IMR-90 (cell line): Measurements from ENCODE around the gene AGAP1. TPM values are rescaled to one million over a fixed set of nuclear protein-coding genes. Genes with fewer than 3 reads are reported as not detected.

Experiments
- ATAC-seq: fragments of 200-7000 bp; cut with Tn5 transposase; 2 replicates; pipeline ENCODE4 v1.9.1; 2020; ENCODE audit warnings: low read depth, mild to moderate bottlenecking, moderate library complexity
- BruUV-seq: library from RNA; stranded (reverse); fragments of 400-500 nt; replicated peaks from 2 replicates; lab custom pipeline; 2021; lab: Mats Ljungman, UMichigan
- CTCF ChIA-PET: fragments of 300-600 bp; formaldehyde crosslinking; extraction: SDS; loops from one replicate; lab custom pipeline; 2021; ENCODE audit warnings: antibody characterized with exemption; lab: Yijun Ruan, JAX
- POLR2A ChIA-PET: fragments of 300-600 bp; sonication (Branson Sonifier 250); formaldehyde crosslinking; loops from one replicate; lab custom pipeline; 2022; ENCODE audit warnings: antibody characterized with exemption; ENCODE audit not compliant: unreplicated experiment; lab: Charles Lee
- DNase-seq: peaks from one replicate; pipeline ENCODE4 v3.0.0; 2013
- H2AFZ ChIP-seq: replicated peaks from 2 replicates; pipeline ENCODE3; 2013; ENCODE audit warnings: low read length, mild to moderate bottlenecking; ENCODE audit not compliant: poor library complexity
- H2AK5ac ChIP-seq: 2 replicates; pipeline ENCODE4 v1.6.1; 2013; ENCODE audit warnings: low read depth, low read length, inconsistent platforms
- H2AK9ac ChIP-seq: replicated peaks from 2 replicates; pipeline ENCODE3; 2013; ENCODE audit warnings: mild to moderate bottlenecking, low read depth, low read length, moderate library complexity; ENCODE audit not compliant: poor library complexity
- H2BK120ac ChIP-seq: 2 replicates; pipeline ENCODE4 v1.6.1; 2013; ENCODE audit warnings: low read depth, low read length, inconsistent platforms
- H2BK15ac ChIP-seq: 3 replicates; pipeline ENCODE4 v1.6.1; 2013; ENCODE audit warnings: low read depth, low read length, inconsistent platforms
- H2BK20ac ChIP-seq: 2 replicates; pipeline ENCODE4 v1.6.1; 2013; ENCODE audit warnings: low read depth, mild to moderate bottlenecking, inconsistent platforms, low read length, moderate library complexity
- H2BK5ac ChIP-seq: 2 replicates; pipeline ENCODE4 v1.6.1; 2013; ENCODE audit warnings: mild to moderate bottlenecking, low read depth, low read length, inconsistent platforms; ENCODE audit not compliant: poor library complexity, severe bottlenecking
- H3K14ac ChIP-seq: replicated peaks from 2 replicates; pipeline ENCODE4 v1.6.1; 2013; ENCODE audit warnings: low read depth, low read length, inconsistent platforms
- H3K18ac ChIP-seq: 2 replicates; pipeline ENCODE4 v1.6.1; 2013; ENCODE audit warnings: low read depth, low read length, control low read depth
- H3K23ac ChIP-seq: 2 replicates; pipeline ENCODE4 v1.6.1; 2013; ENCODE audit warnings: low read depth, low read length, inconsistent platforms
- H3K27ac ChIP-seq: 2 replicates; pipeline ENCODE4 v1.5.1; 2013; ENCODE audit warnings: mild to moderate bottlenecking, control low read depth, low read length; ENCODE audit not compliant: insufficient read depth
- H3K27me3 ChIP-seq: 2 replicates; pipeline ENCODE4 v1.6.1; 2013; ENCODE audit warnings: low read length; ENCODE audit not compliant: control insufficient read depth, insufficient read depth
- H3K36me3 ChIP-seq: 2 replicates; pipeline ENCODE4 v1.6.1; 2013; ENCODE audit warnings: low read length, mixed read lengths; ENCODE audit not compliant: control insufficient read depth, insufficient read depth
- H3K4ac ChIP-seq: 2 replicates; pipeline ENCODE4 v1.6.1; 2013; ENCODE audit warnings: low read depth, low read length, inconsistent platforms
- H3K4me1 ChIP-seq: 2 replicates; pipeline ENCODE4 v1.6.1; 2013; ENCODE audit warnings: low read length, mixed read lengths; ENCODE audit not compliant: control insufficient read depth, insufficient read depth
- H3K4me2 ChIP-seq: 2 replicates; pipeline ENCODE4 v1.6.1; 2013; ENCODE audit warnings: low read depth, mild to moderate bottlenecking, control low read depth, low read length, moderate library complexity
- H3K4me3 ChIP-seq: 2 replicates; pipeline ENCODE4 v1.5.1; 2013; ENCODE audit warnings: low read depth, mild to moderate bottlenecking, control low read depth, low read length, moderate library complexity; ENCODE audit not compliant: insufficient read depth
- H3K56ac ChIP-seq: 2 replicates; pipeline ENCODE4 v1.6.1; 2013; ENCODE audit warnings: low read length, inconsistent platforms; ENCODE audit not compliant: insufficient read depth; ENCODE audit errors: extremely low read depth
- H3K79me1 ChIP-seq, 2 experiments: 2 replicates each; pipeline ENCODE4 v1.6.1; 2013; ENCODE audit warnings: low read length in 2 of 2, inconsistent platforms in 1 of 2, low read depth in 1 of 2
- H3K9ac ChIP-seq: 2 replicates; pipeline ENCODE4 v1.6.1; 2013; ENCODE audit warnings: low read depth, low read length, control low read depth
- H3K9me1 ChIP-seq: 2 replicates; pipeline ENCODE4 v1.6.1; 2013; ENCODE audit warnings: low read length, inconsistent platforms; ENCODE audit not compliant: insufficient read depth
- H3K9me3 ChIP-seq: 2 replicates; pipeline ENCODE4 v1.6.1; 2013; ENCODE audit warnings: low read length; ENCODE audit not compliant: control insufficient read depth, insufficient read depth
- H4K20me1 ChIP-seq: 2 replicates; pipeline ENCODE4 v1.6.1; 2013; ENCODE audit warnings: low read length, inconsistent platforms; ENCODE audit not compliant: insufficient read depth
- H4K5ac ChIP-seq: 2 replicates; pipeline ENCODE4 v1.6.1; 2013; ENCODE audit warnings: mild to moderate bottlenecking, low read depth, low read length, control low read depth
- H4K8ac ChIP-seq, 2 experiments: 2 replicates each; pipeline ENCODE4 v1.6.1; 2013; ENCODE audit warnings: low read depth in 2 of 2, low read length in 2 of 2, control low read depth in 1 of 2, inconsistent platforms in 1 of 2
- H4K91ac ChIP-seq: 2 replicates; pipeline ENCODE4 v1.6.1; 2013; ENCODE audit warnings: low read depth, low read length, inconsistent platforms; ENCODE audit not compliant: insufficient read depth
- CHD1 ChIP-seq: IDR thresholded peaks from 2 replicates; pipeline ENCODE4 v1.6.1; 2012; ENCODE audit warnings: low read depth, low read length, improper control_type of control experiment
- FOS ChIP-seq: fragments of 150-350 bp; IDR thresholded peaks from 2 replicates; pipeline ENCODE4 v1.6.1; 2016; ENCODE audit warnings: low read depth, low read length
- MAFK ChIP-seq: IDR thresholded peaks from 2 replicates; pipeline ENCODE4 v1.6.1; 2012; ENCODE audit warnings: low read depth, low read length, improper control_type of control experiment
- MAZ ChIP-seq: IDR thresholded peaks from 2 replicates; pipeline ENCODE4 v1.6.1; 2012; ENCODE audit warnings: low read depth, mild to moderate bottlenecking, low read length, improper control_type of control experiment, moderate library complexity, borderline replicate concordance
- NFE2L2 ChIP-seq: fragments of 150-350 bp; IDR thresholded peaks from 2 replicates; pipeline ENCODE4 v1.6.1; 2016; ENCODE audit warnings: low read depth, mild to moderate bottlenecking, low read length
- RFX5 ChIP-seq: IDR thresholded peaks from 2 replicates; pipeline ENCODE4 v1.8.0; 2012; ENCODE audit warnings: low read depth, mild to moderate bottlenecking, low read length, moderate library complexity
- WGBS, 2 experiments: methylation state at CpG; one replicate each; pipeline versions ENCODE4 v1.1.5 to v1.1.7; 2013; ENCODE audit warnings: missing lambda C conversion rate in 2 of 2; ENCODE audit not compliant: insufficient read length in 1 of 2; ENCODE audit errors: extremely low coverage in 2 of 2; 5-methylcytosine and 5-hydroxymethylcytosine counted together
- dilution Hi-C: fragments of 300-500 bp; cut with HindIII; formaldehyde crosslinking; loops from one replicate; pipeline ENCODE4 v1.14.3; 2018; ENCODE audit warnings: low sequenced_read_pairs; ENCODE audit not compliant: unreplicated experiment
- in situ Hi-C: fragments of 300-500 bp; cut with MboI; formaldehyde crosslinking; loops from 3 replicates; pipeline ENCODE4 v1.14.3; 2019; ENCODE audit warnings: low sequenced_read_pairs, inconsistent platforms, mixed read lengths
- intact Hi-C: fragments of 100-400 bp; cut with micrococcal nuclease; formaldehyde crosslinking; loops from 2 replicates; pipeline ENCODE4 v1.10.0; 2022
- polyA plus RNA-seq, 3 experiments: library from polyadenylated mRNA; depleted of rRNA; stranded (reverse); fragments of >200 nt; gene quantifications; 2 replicates each; pipeline ENCODE4 v1.2.3, GENCODE V29; 2012; ENCODE audit warnings: low replicate concordance in 1 of 3
- total RNA-seq: library from RNA; depleted of rRNA; stranded (reverse); fragments of >200 nt; gene quantifications from 2 replicates; pipeline ENCODE4 v1.2.3, GENCODE V29; 2012
- TF ChIP-seq, protein P1 (sequence below): fragments of 150-350 bp; IDR thresholded peaks from 2 replicates; pipeline ENCODE4 v1.6.1; 2017; ENCODE audit warnings: mild to moderate bottlenecking, antibody characterized with exemption, low read length, low read depth

Gene AGAP1
- total and polyA plus RNA-seq, 2 of the 4 experiments (the other 2 are of a cell fraction), result 15.1 to 16.4 TPM

DNA sequence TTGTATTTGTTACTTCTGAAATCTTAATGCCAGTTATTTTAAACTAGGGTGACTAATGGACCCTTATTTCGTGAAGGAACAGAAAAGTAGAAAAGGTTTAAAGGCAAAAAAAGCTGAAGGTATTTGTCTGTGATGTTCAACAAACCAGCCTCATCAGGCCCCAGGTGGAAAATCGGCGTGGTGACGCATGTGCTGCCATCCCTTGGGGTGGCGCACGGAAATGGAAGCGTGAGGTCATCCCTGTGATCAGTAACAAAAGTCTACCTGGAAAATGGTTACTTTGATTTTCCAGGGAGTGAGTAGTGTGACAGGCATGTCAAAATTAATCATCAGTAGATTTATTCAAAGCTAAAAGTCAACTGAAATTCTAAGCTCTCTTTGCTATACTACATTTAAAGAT lies 361.2 kb downstream of the AGAP1 start:
- no peak overlapping the region for H2AFZ ChIP-seq
- no peak overlapping the region for H2BK5ac ChIP-seq
- no TSS peak for BruUV-seq
- ChIA-PET CTCF (interaction anchor here (0.6 kb wide), 1 partner anchor 132 kb away, joined by 4 read pairs; no protein-coding TSS in a partner anchor), POLR2A (no interaction called here)
- 0 out of 2 replicates have a peak, but pooled peaks cover 3% of the 10 kb centered on the region for H4K20me1 ChIP-seq
- H3K23ac ChIP-seq, result no peak overlapping the region
- no peak overlapping the region for H4K5ac ChIP-seq
- no peaks in the 10 kb centered on the region for H3K27me3 ChIP-seq
- ATAC-seq, result no peak
- WGBS, 2 experiments, result 100% methylated on average over 5 of the region's 7 CpGs; no CpG with 5 or more reads in 1 of the 2 experiments
- no peak overlapping the region for H3K4me3 ChIP-seq
- intact Hi-C loops, result no loop called here
- H3K9ac ChIP-seq, result no peak overlapping the region
- H3K4me2 ChIP-seq, result no peak overlapping the region
- no peaks in the 10 kb centered on the region for H3K9me3 ChIP-seq
- H4K91ac ChIP-seq, result no peak overlapping the region
- H2AK5ac ChIP-seq, result no peak overlapping the region
- DNase-seq, result no peak
- no peak overlapping the region for H3K27ac ChIP-seq
- H3K18ac ChIP-seq, result no peak overlapping the region
- no peaks in the 10 kb centered on the region for H3K36me3 ChIP-seq
- H3K14ac ChIP-seq, result no peak overlapping the region
- H3K79me1 ChIP-seq, result peaks cover 4 to 7% of the 10 kb centered on the region in 2 experiments; a peak in 2 of 4 replicates
- no peak overlapping the region for H4K8ac ChIP-seq
- peaks cover 8% of the 10 kb centered on the region for H3K9me1 ChIP-seq
- H3K4ac ChIP-seq, result no peak overlapping the region
- no peak overlapping the region for H2BK20ac ChIP-seq
- H3K4me1 ChIP-seq, result 0 out of 2 replicates have a peak, but pooled peaks cover 2% of the 10 kb centered on the region
- in situ Hi-C loops, result no loop called here
- H2BK120ac ChIP-seq, result no peak overlapping the region
- TF ChIP-seq MAZ (no peak), NFE2L2 (no peak), FOS (no peak), MAFK (no peak), RFX5 (no peak), CHD1 (no peak)
- TF ChIP-seq, protein P1, sequence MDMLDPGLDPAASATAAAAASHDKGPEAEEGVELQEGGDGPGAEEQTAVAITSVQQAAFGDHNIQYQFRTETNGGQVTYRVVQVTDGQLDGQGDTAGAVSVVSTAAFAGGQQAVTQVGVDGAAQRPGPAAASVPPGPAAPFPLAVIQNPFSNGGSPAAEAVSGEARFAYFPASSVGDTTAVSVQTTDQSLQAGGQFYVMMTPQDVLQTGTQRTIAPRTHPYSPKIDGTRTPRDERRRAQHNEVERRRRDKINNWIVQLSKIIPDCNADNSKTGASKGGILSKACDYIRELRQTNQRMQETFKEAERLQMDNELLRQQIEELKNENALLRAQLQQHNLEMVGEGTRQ, result no peak
- H3K56ac ChIP-seq, result no peak overlapping the region
- dilution Hi-C loops, result no loop called here
- no peak overlapping the region for H2BK15ac ChIP-seq
- H2AK9ac ChIP-seq, result no peak overlapping the region
